K562 treated with DMSO at 1 percent for 24 hours (cell line): Measurements from ENCODE around the gene CRISP3. TPM values are rescaled to one million over a fixed set of nuclear protein-coding genes. Genes with fewer than 3 reads are reported as not detected.

ENCODE experiments used
- total RNA-seq: library from RNA; unstranded; fragments of 300-600 nt; gene quantifications from 2 replicates; pipeline ENCODE4 v1.2.3, GENCODE V29; 2022; ENCODE audit warnings: low read depth; ENCODE audit not compliant: insufficient read depth

Gene CRISP3, protein sequence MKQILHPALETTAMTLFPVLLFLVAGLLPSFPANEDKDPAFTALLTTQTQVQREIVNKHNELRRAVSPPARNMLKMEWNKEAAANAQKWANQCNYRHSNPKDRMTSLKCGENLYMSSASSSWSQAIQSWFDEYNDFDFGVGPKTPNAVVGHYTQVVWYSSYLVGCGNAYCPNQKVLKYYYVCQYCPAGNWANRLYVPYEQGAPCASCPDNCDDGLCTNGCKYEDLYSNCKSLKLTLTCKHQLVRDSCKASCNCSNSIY
- total RNA-seq = 0.39 and 1.7 TPM in 2 replicates

DNA sequence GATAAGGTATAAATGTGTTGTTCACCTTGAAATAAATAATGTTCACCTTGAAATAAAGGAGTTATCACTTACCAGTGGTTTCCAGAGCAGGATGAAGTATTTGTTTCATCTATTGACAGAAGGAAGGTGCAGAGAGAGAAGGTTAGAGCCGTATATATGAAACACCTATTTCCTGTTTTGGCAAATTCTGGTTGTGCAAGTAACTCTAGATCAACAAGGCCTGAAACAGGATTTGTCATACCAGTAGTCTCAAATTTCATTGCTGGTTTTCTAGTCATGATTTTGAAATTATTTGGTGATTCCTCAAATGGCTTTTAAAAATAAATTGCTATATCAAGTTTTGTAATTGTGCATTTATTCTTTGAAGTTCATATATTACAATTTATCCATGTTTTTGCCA, at the start of gene CRISP3:
Gene CRISP3, minus strand, starts transcription at position 130 of the 400 bp plus-strand sequence. Its CDS starts 21 bp downstream, at position 109.

DNA sequence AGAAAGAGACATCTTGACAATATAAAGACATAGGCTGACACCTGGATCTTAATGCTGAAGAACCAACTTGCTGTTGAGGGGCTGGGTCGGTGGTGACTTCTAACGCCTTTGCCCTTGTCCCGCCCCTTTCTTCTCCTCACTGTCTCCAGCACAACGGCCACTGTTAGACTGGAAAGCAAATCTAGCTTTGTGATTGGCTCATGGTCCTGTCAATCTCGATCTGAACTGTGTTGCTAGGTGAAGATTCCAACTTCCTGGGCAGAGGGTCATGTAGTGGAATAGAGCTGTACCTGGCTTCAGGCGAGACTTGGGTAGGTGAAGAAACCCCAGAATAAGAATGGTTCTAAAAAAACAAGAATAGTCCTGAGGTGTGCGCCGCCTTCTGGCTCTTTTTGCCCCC, 43.0 kb upstream of the CRISP3 start, which contains the start of gene PGK2:
Gene PGK2, minus strand, starts transcription at position 110 of the 400 bp plus-strand sequence. Its CDS starts 98 bp downstream, at position 12.

DNA sequence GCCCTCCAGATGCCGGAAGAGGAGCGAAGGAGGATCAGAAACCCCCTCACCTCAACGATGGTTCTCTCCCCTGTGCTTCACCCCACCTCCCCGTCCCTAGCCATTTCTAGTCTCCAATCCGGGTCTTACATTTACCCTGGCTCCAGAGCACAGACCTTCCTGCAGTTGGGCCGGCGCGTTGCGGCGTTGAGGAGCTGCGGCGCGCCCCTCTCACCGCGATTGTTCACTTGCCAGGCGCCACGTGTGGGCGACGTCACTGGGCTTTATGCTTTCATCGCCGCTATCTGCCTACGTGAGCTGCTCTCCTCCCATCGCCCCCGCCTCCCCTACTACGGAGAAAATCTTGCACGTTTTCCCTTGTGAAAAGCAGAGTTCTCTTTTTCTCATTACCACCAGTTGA, 30.8 kb downstream of the CRISP3 start, which contains the start of gene CRISP2:
Gene CRISP2, minus strand, starts transcription at position 198 of the 400 bp plus-strand sequence. CDS start 4,347 bp downstream, outside the sequence.

Other genes with a start within 250 kb of the CRISP3 start
- gene GLYATL3, start 244.5 kb downstream of the CRISP3 start, total RNA-seq = not detected in 2 replicates
- not detected in 2 replicates for gene C6orf141, start 193.7 kb downstream of the CRISP3 start, total RNA-seq
- 99.7 and 108 TPM in 2 replicates for gene RHAG, start 107.5 kb downstream of the CRISP3 start, total RNA-seq
- not detected in 2 replicates for gene CRISP2, start 30.8 kb downstream of the CRISP3 start, total RNA-seq
- gene PGK2, start 42.9 kb upstream of the CRISP3 start, total RNA-seq = not detected in 2 replicates
- not detected in 2 replicates for gene CRISP1, start 122.1 kb upstream of the CRISP3 start, total RNA-seq
- gene DEFB114, start 219.8 kb upstream of the CRISP3 start, total RNA-seq = not detected in 2 replicates
- gene DEFB113, start 225.2 kb upstream of the CRISP3 start, total RNA-seq = not detected in 2 replicates